ENCODE measurements around the gene FAM149A.

Gene FAM149A

GRCh38 chr4:186202490-186203140 lies 98.1 kb downstream of the FAM149A start:
- DNase-seq (ENCODE audit: low read depth, low spot score): no peak
- H3K9ac ChIP-seq (ENCODE audit: insufficient read length, low read depth): no peak overlapping the region
- no peaks in the 10 kb centered on the region for H3K27me3 ChIP-seq (ENCODE audit: insufficient read depth, insufficient read length)
- no peak for TF ChIP-seq ZNF274 (IDR thresholded peaks at IDR 0.05; ENCODE audit: low read depth, low read length)
- no peak for TF ChIP-seq YY1 (IDR thresholded peaks at IDR 0.05; ENCODE audit: insufficient read depth, insufficient read length)
- TF ChIP-seq SUZ12 (IDR thresholded peaks at IDR 0.05; ENCODE audit: extremely low read depth, insufficient read depth, insufficient read length): no peak
- H3K36me3 ChIP-seq (ENCODE audit: insufficient read depth, insufficient read length, low read length): no peaks in the 10 kb centered on the region
- no peaks in the 10 kb centered on the region for H3K9me3 ChIP-seq (ENCODE audit: insufficient read depth, low read length)
- H3K4me1 ChIP-seq (ENCODE audit: insufficient read depth, insufficient read length): no peaks in the 10 kb centered on the region
- H3K4me3 ChIP-seq (ENCODE audit: insufficient read length, low read depth): no peak overlapping the region

- Histone ChIP-seq H3K9me3 (ENCODE audit: insufficient read depth, low read length) (no peaks in the 10 kb centered on the region), H3K27me3 (ENCODE audit: insufficient read depth, insufficient read length) (no peaks in the 10 kb centered on the region), H3K4me1 (ENCODE audit: insufficient read depth, insufficient read length) (no peaks in the 10 kb centered on the region), H3K4me3 (ENCODE audit: insufficient read length, low read depth) (no peak overlapping the region), H3K9ac (ENCODE audit: insufficient read length, low read depth) (no peak overlapping the region), H3K36me3 (ENCODE audit: insufficient read depth, insufficient read length, low read length) (no peaks in the 10 kb centered on the region)
- no peak for TF ChIP-seq ZNF274 (IDR thresholded peaks at IDR 0.05; ENCODE audit: low read depth, low read length)
- TF ChIP-seq SUZ12 (IDR thresholded peaks at IDR 0.05; ENCODE audit: extremely low read depth, insufficient read depth, insufficient read length): no peak
- TF ChIP-seq YY1 (IDR thresholded peaks at IDR 0.05; ENCODE audit: insufficient read depth, insufficient read length): no peak
- no peak for DNase-seq (ENCODE audit: low read depth, low spot score)
These were observed 98.9 kb downstream of the FAM149A start for GRCh38 chr4:186203406-186203805.

- no peak overlapping the region for H3K4me3 ChIP-seq (ENCODE audit: insufficient read length, low read depth)
- H3K27me3 ChIP-seq (ENCODE audit: insufficient read depth, insufficient read length): no peaks in the 10 kb centered on the region
- H3K36me3 ChIP-seq (ENCODE audit: insufficient read depth, insufficient read length, low read length): no peaks in the 10 kb centered on the region
- H3K9me3 ChIP-seq (ENCODE audit: insufficient read depth, low read length): no peaks in the 10 kb centered on the region
- TF ChIP-seq SUZ12 (IDR thresholded peaks at IDR 0.05; ENCODE audit: extremely low read depth, insufficient read depth, insufficient read length): no peak
- H3K4me1 ChIP-seq (ENCODE audit: insufficient read depth, insufficient read length): no peaks in the 10 kb centered on the region
- no peak for DNase-seq (ENCODE audit: low read depth, low spot score)
- H3K9ac ChIP-seq (ENCODE audit: insufficient read length, low read depth): no peak overlapping the region
These were observed 99.6 kb downstream of the FAM149A start for GRCh38 chr4:186204103-186204559.

GRCh38 chr4:186204686-186205085 lies 100.2 kb downstream of the FAM149A start:
- Histone ChIP-seq H3K27me3 (ENCODE audit: insufficient read depth, insufficient read length) (no peaks in the 10 kb centered on the region), H3K36me3 (ENCODE audit: insufficient read depth, insufficient read length, low read length) (no peaks in the 10 kb centered on the region), H3K9ac (ENCODE audit: insufficient read length, low read depth) (no peak overlapping the region), H3K4me3 (ENCODE audit: insufficient read length, low read depth) (no peak overlapping the region), H3K9me3 (ENCODE audit: insufficient read depth, low read length) (no peaks in the 10 kb centered on the region), H3K4me1 (ENCODE audit: insufficient read depth, insufficient read length) (no peaks in the 10 kb centered on the region)
- TF ChIP-seq YY1 (IDR thresholded peaks at IDR 0.05; ENCODE audit: insufficient read depth, insufficient read length) (no peak), ZNF274 (IDR thresholded peaks at IDR 0.05; ENCODE audit: low read depth, low read length) (no peak), SUZ12 (IDR thresholded peaks at IDR 0.05; ENCODE audit: extremely low read depth, insufficient read depth, insufficient read length) (no peak)
- DNase-seq (ENCODE audit: low read depth, low spot score): no peak

GRCh38 chr4:186205156-186205555 lies 100.7 kb downstream of the FAM149A start:
- no peak for TF ChIP-seq SUZ12 (IDR thresholded peaks at IDR 0.05; ENCODE audit: extremely low read depth, insufficient read depth, insufficient read length)
- no peak for TF ChIP-seq ZNF274 (IDR thresholded peaks at IDR 0.05; ENCODE audit: low read depth, low read length)
- TF ChIP-seq YY1 (IDR thresholded peaks at IDR 0.05; ENCODE audit: insufficient read depth, insufficient read length): no peak
- Histone ChIP-seq H3K9me3 (ENCODE audit: insufficient read depth, low read length) (no peaks in the 10 kb centered on the region), H3K4me3 (ENCODE audit: insufficient read length, low read depth) (no peak overlapping the region), H3K36me3 (ENCODE audit: insufficient read depth, insufficient read length, low read length) (no peaks in the 10 kb centered on the region), H3K4me1 (ENCODE audit: insufficient read depth, insufficient read length) (no peaks in the 10 kb centered on the region), H3K9ac (ENCODE audit: insufficient read length, low read depth) (no peak overlapping the region), H3K27me3 (ENCODE audit: insufficient read depth, insufficient read length) (no peaks in the 10 kb centered on the region)
- no peak for DNase-seq (ENCODE audit: low read depth, low spot score)

GRCh38 chr4:186216465-186217024 lies 112.0 kb downstream of the FAM149A start:
- Histone ChIP-seq H3K9ac (ENCODE audit: insufficient read length, low read depth) (no peak overlapping the region), H3K36me3 (ENCODE audit: insufficient read depth, insufficient read length, low read length) (no peaks in the 10 kb centered on the region), H3K4me1 (ENCODE audit: insufficient read depth, insufficient read length) (no peaks in the 10 kb centered on the region), H3K9me3 (ENCODE audit: insufficient read depth, low read length) (no peaks in the 10 kb centered on the region), H3K27me3 (ENCODE audit: insufficient read depth, insufficient read length) (no peaks in the 10 kb centered on the region), H3K4me3 (ENCODE audit: insufficient read length, low read depth) (no peak overlapping the region)
- DNase-seq (ENCODE audit: low read depth, low spot score): no peak
- no peak for TF ChIP-seq ZNF274 (IDR thresholded peaks at IDR 0.05; ENCODE audit: low read depth, low read length)
- TF ChIP-seq YY1 (IDR thresholded peaks at IDR 0.05; ENCODE audit: insufficient read depth, insufficient read length): no peak
- TF ChIP-seq SUZ12 (IDR thresholded peaks at IDR 0.05; ENCODE audit: extremely low read depth, insufficient read depth, insufficient read length): no peak

GRCh38 chr4:186217733-186218293 lies 113.3 kb downstream of the FAM149A start:
- Histone ChIP-seq H3K36me3 (ENCODE audit: insufficient read depth, insufficient read length, low read length) (no peaks in the 10 kb centered on the region), H3K4me1 (ENCODE audit: insufficient read depth, insufficient read length) (no peaks in the 10 kb centered on the region), H3K9me3 (ENCODE audit: insufficient read depth, low read length) (no peaks in the 10 kb centered on the region), H3K4me3 (ENCODE audit: insufficient read length, low read depth) (no peak overlapping the region), H3K27me3 (ENCODE audit: insufficient read depth, insufficient read length) (no peaks in the 10 kb centered on the region), H3K9ac (ENCODE audit: insufficient read length, low read depth) (no peak overlapping the region)
- DNase-seq (ENCODE audit: low read depth, low spot score): no peak
- TF ChIP-seq SUZ12 (IDR thresholded peaks at IDR 0.05; ENCODE audit: extremely low read depth, insufficient read depth, insufficient read length) (no peak), YY1 (IDR thresholded peaks at IDR 0.05; ENCODE audit: insufficient read depth, insufficient read length) (no peak), ZNF274 (IDR thresholded peaks at IDR 0.05; ENCODE audit: low read depth, low read length) (no peak)

Data from NT2/D1 (cell line).